ENCODE data around the gene PHACTR4. TPM values are rescaled to one million over a fixed set of nuclear protein-coding genes. Genes with fewer than 3 reads are reported as not detected.

PHACTR4 gene
- 1.9 and 4.3 TPM in 2 replicates for total RNA-seq (ENCODE audit: low replicate concordance)

GRCh38 chr1:28369371-28370238, at the start of gene PHACTR4:
PHACTR4 (plus strand) TSS chr1:28369740; CDS start chr1:28407448, 37,708 bp downstream.

DNA sequence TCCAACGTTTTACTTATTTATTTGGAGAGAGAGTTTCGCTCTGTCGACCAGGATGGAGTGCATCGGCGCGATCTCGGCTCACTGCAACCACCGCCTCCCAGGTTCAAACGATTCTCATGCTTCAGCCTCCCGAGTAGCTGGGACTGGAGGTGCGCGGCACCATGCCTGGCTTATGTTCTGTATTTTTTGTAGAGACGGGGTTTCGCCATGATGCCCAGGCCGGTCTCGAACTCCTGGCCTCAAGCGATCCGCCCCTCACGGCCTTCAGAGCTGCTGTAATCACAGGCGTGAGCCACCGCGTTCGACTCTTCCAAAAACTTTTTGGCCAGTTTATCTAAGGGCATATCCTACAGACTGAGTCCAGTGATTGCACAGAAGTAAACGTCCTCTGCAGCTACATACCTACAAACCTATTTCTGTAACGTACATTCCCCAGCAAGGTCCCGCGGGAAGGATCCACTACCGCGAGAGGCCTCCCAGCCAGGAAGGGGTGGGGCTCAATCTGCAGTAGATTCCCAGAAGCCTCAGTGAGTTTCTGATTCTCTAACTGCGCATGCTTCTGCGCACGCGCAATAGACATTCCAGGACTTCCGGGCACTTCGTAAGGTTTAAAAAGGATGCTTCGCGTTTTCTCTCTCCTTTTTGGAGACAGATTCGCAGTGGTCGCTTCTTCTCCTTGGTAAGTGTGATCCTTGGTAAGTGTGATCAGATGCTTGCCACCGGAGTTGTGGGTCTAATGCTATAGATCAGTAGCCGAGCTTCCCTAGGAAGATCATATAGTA, 136.1 kb downstream of the PHACTR4 start, which contains the start of gene RCC1:
TSS of gene RCC1 (plus strand) at position 638 of the 782 bp plus-strand sequence. CDS start 23,824 bp downstream, outside the sequence.

Other genes with a start within 250 kb of the PHACTR4 start
- 0.12 TPM in 1 of 2 replicates, not detected in the other for gene PTAFR, start 193.1 kb upstream of the PHACTR4 start, total RNA-seq (ENCODE audit: low replicate concordance)
- gene DNAJC8, start 136.7 kb upstream of the PHACTR4 start, total RNA-seq (ENCODE audit: low replicate concordance): 26.1 and 46.2 TPM in 2 replicates
- gene ATP5IF1, start 133.6 kb upstream of the PHACTR4 start, total RNA-seq (ENCODE audit: low replicate concordance): 199 and 292 TPM in 2 replicates
- 12.8 and 18.4 TPM in 2 replicates for gene SESN2, start 110.2 kb upstream of the PHACTR4 start, total RNA-seq (ENCODE audit: low replicate concordance)
- gene MED18, start 40.7 kb upstream of the PHACTR4 start, total RNA-seq (ENCODE audit: low replicate concordance): 20.2 and 40.0 TPM in 2 replicates
- 35.1 and 52.5 TPM in 2 replicates for gene RCC1, start 136.3 kb downstream of the PHACTR4 start, total RNA-seq (ENCODE audit: low replicate concordance)
- gene TRNAU1AP, start 183.3 kb downstream of the PHACTR4 start, total RNA-seq (ENCODE audit: low replicate concordance): 17.7 and 21.5 TPM in 2 replicates
- 1.5 and 3.2 TPM in 2 replicates for gene RAB42, start 222.5 kb downstream of the PHACTR4 start, total RNA-seq (ENCODE audit: low replicate concordance)